GM18520 (cell line): ENCODE data around the gene ZFAND6.

ENCODE experiments used
- ATAC-seq: cut with Tn5 transposase; IDR thresholded peaks from one replicate; pipeline ENCODE4 v1.9.1; 2021; ENCODE audit not compliant: unreplicated experiment

Gene ZFAND6

GRCh38 chr15:80167936-80168335 is 108.5 kb downstream of the ZFAND6 start:
- ATAC-seq: no peak

DNA sequence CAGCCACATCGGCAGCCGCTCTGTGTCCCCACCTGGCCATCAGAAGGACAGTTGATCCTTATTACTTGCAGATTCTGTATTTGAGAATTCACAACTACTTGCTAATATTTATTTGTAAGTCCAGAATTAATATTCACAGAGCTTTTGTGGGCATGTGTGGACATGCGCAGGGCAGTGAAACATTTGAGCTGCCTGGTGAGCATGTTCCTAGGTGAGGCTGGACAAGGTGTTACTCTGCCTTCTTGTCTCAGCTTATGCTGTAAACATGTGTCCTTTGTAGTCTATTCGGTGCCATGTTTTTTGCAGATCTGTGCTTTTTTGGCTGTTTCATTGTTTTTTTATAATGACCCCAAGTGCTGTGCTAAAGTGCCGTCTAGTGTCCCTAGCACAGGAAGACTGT is 108.9 kb downstream of the ZFAND6 start:
- no peak for ATAC-seq

GRCh38 chr15:80169768-80170357 is 110.4 kb downstream of the ZFAND6 start:
- no peak for ATAC-seq

DNA sequence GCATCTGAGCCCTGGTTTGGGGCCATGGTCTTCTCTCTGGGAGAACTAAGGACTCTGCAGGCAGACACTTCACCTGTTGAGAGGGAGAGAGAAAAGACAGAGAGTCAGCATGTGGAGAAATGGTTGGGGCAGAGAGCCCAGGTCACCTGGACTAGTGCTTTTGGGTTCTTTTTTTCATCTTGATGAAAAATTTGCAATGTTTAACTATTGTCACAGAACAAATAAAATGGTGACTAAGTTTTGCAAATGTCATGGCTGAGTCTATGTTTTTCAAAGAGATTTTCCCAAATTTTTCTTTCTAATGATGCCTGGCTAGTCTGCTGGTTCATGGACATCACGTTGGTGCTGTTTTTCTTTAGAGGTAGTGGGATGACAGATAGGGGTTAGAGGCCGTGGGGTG is 111.1 kb downstream of the ZFAND6 start:
- ATAC-seq: no peak

DNA sequence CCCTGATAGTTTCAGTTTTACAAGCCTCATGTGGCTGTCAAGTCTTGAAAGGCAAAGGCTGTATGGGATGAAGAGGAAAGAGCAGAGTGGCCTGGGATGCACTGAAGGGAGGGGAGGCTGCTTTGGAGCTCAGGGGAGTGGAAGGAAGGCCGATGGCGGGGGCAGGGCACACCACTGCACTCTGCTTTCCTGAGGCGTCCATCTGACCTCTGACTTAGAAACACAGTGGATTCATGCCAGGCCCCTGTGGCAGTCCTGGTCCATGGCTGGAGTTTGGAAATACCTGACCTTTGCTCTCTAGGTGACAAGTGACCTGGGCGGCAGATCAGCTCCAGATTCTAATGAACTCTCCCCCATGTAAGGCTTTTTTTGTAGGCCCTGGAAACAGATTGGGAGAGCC is 112.3 kb downstream of the ZFAND6 start:
- no peak for ATAC-seq

DNA sequence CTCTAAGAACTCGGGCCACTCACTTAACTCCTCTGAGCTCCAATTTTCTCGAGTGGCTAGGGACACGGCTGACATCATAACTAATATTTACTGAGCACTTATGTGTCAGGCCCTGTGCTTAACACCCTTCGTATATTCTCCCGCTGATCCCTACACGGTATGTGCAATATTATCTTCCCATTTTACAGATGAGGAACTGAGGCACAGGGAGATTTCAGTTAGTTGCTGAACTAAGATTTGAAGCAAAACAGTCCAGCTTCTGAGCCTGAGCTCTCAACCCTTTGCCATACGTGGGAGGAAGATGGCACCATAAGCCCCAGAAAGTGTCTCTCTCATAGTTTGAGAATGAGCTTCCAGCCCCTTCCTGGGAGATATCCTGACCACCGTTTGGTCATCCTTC is 112.9 kb downstream of the ZFAND6 start:
- no peak for ATAC-seq

- ATAC-seq: no peak
These were observed 113.7 kb downstream of the ZFAND6 start for GRCh38 chr15:80173022-80173759.

- no peak for ATAC-seq
These were observed 114.7 kb downstream of the ZFAND6 start for GRCh38 chr15:80174017-80174746.

DNA sequence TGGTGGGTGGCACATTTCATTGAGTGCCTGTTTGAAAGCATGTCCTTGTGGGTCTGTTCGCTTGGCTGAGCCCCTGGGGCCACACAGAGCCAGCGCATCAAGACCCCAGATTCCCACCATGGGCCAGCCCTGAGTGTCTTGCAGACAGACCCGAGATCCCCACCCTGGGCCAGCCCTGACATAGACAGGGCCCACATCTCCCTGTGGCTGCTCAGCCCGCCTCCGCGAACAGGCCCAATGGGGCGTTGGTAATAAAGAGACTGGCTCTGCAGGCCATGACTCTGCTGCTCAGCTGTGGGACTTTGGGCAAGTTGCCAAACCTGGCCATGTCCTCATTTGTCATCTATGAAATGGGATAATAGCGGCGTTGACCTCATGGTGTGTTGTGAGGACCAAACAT is 116.0 kb downstream of the ZFAND6 start:
- ATAC-seq: no peak

GRCh38 chr15:80176443-80176842 is 117.0 kb downstream of the ZFAND6 start:
- ATAC-seq: no peak

- no peak for ATAC-seq
These were observed 117.7 kb downstream of the ZFAND6 start for GRCh38 chr15:80177156-80177555.

- ATAC-seq: no peak
These were observed 119.7 kb downstream of the ZFAND6 start for GRCh38 chr15:80179025-80179759.

DNA sequence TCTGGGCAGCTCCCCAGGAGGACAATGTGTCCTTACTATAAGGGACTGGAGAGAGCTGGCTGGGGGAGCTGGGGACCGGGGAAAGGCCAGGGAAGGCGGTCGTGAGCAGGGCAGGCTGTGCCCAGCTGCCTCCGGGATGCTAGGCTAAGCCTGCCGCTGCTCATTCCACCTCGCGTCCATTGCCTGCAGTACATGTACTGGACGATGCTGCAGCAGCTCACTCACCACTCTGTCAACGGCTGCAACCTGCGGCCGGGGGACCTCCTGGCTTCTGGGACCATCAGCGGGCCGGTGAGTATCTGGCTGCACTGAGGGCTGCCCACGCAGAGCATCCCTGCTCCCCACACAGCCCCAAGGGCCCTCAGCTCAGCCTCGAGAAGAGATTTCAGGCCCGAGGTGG is 120.5 kb downstream of the ZFAND6 start:
- ATAC-seq: no peak

DNA sequence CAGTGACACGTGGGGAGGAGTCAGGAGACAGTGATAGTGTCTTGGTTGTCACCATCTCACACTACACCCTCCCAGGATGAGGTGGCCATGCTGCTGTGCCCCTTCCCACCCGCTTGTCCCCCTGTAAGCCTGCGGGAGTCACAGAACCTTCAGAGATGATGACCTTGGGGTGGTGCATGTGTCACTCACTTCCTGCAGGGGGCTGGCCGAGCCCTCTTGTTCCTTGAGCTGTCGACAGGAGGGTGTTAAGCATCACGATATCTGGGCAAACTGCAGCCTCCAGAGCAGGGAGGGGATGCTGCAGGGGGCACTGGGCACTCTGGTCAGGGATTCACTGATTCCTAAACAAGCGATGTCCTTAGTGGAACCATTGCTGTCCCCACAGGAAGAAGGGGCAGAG is 121.0 kb downstream of the ZFAND6 start:
- no peak for ATAC-seq

DNA sequence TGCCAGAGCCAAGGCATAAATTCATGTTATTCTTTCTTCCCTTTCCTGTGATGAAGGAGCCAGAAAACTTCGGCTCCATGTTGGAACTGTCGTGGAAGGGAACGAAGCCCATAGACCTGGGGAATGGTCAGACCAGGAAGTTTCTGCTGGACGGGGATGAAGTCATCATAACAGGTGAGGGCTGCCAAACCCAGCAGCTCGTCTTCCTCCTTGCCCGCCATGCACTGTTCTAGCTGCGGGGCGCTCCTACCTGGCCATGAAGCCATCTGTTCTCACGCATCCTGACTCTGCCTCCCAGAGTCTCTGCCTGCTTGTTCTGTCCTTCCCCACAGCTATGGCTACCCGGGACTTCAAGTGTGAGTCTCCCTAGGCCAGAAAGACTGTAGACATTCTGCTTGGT is 121.5 kb downstream of the ZFAND6 start:
- no peak for ATAC-seq

GRCh38 chr15:80182611-80183261 is 123.3 kb downstream of the ZFAND6 start:
- ATAC-seq: no peak

- no peak for ATAC-seq
These were observed 123.8 kb downstream of the ZFAND6 start for GRCh38 chr15:80183306-80183705.

GRCh38 chr15:80183886-80184285 is 124.4 kb downstream of the ZFAND6 start:
- no peak for ATAC-seq

- ATAC-seq: no peak
These were observed 125.1 kb downstream of the ZFAND6 start for GRCh38 chr15:80184554-80184953.

- ATAC-seq: no peak
These were observed 125.7 kb downstream of the ZFAND6 start for GRCh38 chr15:80185152-80185551.

GRCh38 chr15:80186066-80186465 is 126.6 kb downstream of the ZFAND6 start:
- ATAC-seq: no peak
